ENCODE results near the gene FBXO36.

The FBXO36 gene

DNA sequence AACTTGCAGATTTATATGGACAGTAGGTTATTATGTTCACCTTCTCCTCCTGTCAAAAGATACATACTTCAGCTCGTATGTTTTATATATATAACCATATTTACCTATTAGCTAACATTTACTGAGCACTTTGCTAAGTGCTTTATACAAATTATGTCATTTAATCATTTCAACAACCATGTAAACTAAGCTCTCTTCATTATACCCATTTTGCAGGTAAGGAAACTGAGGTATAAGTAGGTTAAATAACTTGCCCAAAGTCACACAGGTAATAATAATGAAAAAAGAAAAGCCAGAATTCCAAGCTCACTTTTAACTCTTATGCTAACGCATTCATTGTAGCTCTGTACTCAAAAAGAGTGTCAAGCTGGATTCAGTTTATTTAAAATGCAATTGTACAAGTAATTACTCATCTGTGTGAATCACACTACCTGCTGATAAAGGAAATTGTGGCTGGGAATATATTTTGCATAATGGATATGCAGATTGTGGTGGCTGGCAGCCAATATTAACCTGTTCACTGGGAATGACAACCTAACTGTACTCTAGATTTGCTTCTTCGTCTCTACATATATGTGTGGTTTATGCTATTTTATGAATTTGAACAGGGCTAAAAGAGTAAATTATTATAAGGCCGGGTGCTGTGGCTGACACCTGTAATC, 125.8 kb downstream of the FBXO36 start:
- DNase-seq (ENCODE audit: low spot score) (no peak), FAIRE-seq (no peak)

DNA sequence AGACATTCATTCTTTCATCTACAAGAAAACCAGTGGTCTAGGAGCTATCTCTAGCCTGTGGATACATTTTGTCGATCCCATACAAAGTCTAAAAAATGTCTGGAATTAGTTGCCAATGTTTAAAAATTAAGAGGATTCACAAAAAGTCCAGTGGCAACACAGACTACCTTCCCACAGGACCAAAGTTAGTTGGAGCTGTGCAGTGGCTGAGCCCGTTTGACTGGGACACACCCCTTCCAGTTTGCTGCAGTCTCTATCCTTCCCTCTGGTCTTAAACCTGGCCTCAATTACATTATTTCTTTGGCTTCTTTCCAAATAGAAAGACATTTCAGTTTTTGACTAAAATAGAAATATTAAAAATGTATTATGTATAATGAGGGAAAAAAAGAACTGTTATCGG, 127.8 kb downstream of the FBXO36 start:
- DNase-seq (ENCODE audit: low spot score): no peak
- FAIRE-seq: no peak

DNA sequence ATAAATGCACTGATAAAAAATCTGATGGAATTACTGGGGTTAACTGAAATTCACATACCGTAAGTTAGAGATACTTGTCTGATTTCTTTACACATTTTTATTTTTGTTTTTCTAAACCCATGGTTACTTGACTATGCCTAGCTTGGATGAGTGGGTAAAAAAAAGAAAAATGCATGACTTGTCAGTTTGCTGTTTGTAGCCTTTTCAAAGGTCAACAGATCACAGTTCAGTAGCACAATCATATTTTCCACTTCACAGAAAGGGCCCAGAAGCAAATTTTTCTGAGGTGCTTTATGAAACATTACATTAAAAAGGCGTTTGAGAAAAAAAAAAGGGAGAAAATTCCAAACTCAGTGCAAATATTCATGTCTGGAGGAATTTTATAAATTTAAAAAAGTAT, 130.0 kb downstream of the FBXO36 start:
- FAIRE-seq (no peak), DNase-seq (ENCODE audit: low spot score) (no peak)

DNA sequence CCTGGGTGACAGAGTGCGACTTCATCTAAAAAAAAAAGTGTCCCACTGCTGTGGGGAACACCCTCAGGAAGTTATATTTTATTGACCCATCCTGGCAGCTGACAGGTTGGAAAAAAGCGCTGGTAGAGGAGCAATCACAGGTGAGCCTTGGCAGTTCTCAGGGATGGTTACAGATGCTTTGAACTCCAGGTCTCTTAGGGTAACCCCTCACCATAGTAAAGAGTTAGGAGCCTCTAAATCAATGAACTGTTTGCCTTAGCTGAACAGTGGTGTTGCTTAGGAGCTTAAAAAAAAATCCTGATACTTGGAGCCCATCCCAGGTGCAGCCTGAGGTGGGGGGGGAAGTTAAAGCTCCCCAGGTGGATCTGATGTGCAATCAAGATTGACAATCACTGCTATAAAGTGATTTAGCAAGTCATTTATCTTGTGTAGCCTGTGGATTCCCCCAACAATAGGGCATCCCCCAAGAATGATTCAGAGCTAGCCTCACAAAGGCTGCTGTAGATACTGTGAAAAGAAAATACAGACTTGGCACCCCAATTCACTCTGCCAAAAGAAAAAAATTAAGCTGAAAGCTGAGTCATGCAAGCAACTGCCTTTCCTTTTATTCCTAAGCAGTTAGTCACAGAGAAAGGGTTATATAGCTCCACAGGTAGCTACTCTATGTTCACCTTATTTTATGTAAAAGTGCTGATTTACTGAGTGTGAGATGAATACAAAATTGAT, 131.6 kb downstream of the FBXO36 start:
- DNase-seq (ENCODE audit: low spot score): peak; percentile 18
- no peak for FAIRE-seq

DNA sequence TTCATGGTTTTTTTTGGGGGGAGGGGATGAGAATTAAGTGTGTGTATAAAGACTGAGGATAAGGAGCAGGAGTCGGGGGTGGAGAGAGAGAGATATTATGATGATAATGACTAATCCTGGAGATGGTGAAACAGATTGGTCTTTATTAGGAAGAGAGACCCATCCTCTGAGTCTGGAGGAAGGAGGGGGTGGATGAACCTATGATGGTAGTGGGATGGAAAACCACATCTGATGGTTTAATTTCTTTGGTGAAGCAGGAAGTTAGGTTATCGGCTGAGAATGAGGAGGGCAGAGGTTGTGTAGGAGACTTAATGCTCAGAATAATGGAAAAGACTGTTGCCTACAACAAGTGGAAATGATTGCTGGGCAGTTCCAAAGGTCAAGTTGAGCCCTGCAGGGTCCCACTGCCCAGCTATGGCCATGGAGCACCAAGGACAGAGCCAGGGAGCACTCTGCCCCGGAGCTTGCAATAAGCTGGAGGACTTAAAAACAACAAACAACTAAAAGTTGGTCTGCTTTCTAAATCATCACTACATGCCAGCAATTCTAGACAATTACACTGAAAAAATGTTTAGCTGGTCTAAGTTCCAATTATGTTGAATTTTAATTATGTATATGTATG, 138.5 kb downstream of the FBXO36 start:
- no peak for DNase-seq (ENCODE audit: low spot score)
- no peak for FAIRE-seq
